Small intestine (tissue), 7 donors: ENCODE data around the gene TRIM29. TPM values are rescaled to one million over a fixed set of nuclear protein-coding genes. Genes with fewer than 3 reads are reported as not detected.

Experiments used
- DNase-seq, 2 donors: peaks; one replicate each; pipeline versions ENCODE4 v3.0.0 to v3.0.0-alpha.2; 2013
- FAIRE-seq: peaks from 2 replicates; lab custom pipeline; 2012; peaks lifted over from hg19 to GRCh38; lab: Jason Lieb, UNC
- H3K27ac ChIP-seq, 3 donors: one replicate each; pipeline ENCODE4 v1.5.1; 2013; ENCODE audit warnings: low read length in 2 of 3, mild to moderate bottlenecking in 2 of 3, control low read depth in 1 of 3, inconsistent platforms in 1 of 3, low read depth in 1 of 3, moderate library complexity in 1 of 3
- H3K27me3 ChIP-seq, 3 donors: one replicate each; pipeline ENCODE4 v1.6.1; 2013; ENCODE audit warnings: low read length in 3 of 3, inconsistent platforms in 1 of 3; ENCODE audit not compliant: control insufficient read depth in 3 of 3, insufficient read depth in 3 of 3
- H3K36me3 ChIP-seq, 3 donors: one replicate each; pipeline ENCODE4 v1.6.1; 2013; ENCODE audit warnings: low read length in 3 of 3, inconsistent platforms in 1 of 3, low read depth in 1 of 3, mild to moderate bottlenecking in 1 of 3, moderate library complexity in 1 of 3; ENCODE audit not compliant: control insufficient read depth in 3 of 3, insufficient read depth in 2 of 3
- H3K4me1 ChIP-seq, 3 donors: one replicate each; pipeline ENCODE4 v1.6.1; 2013; ENCODE audit warnings: low read length in 2 of 3, inconsistent platforms in 1 of 3, low read depth in 1 of 3, mild to moderate bottlenecking in 1 of 3, moderate library complexity in 1 of 3; ENCODE audit not compliant: control insufficient read depth in 3 of 3, insufficient read depth in 2 of 3
- H3K4me3 ChIP-seq, 3 donors: one replicate each; pipeline ENCODE4 v1.5.1; 2013; ENCODE audit warnings: low read length in 3 of 3, control low read depth in 1 of 3, inconsistent platforms in 1 of 3, low read depth in 1 of 3, mild to moderate bottlenecking in 1 of 3, moderate library complexity in 1 of 3
- H3K9me3 ChIP-seq, 2 donors: one replicate each; pipeline ENCODE4 v1.6.1; 2013; ENCODE audit warnings: low read depth in 1 of 2, low read length in 1 of 2; ENCODE audit not compliant: control insufficient read depth in 2 of 2, insufficient read depth in 1 of 2
- WGBS, 3 donors: extraction: QIAGEN DNeasy Blood & Tissue Kit; methylation state at CpG; one replicate each; pipeline ENCODE4 v1.1.7; 2013; 5-methylcytosine and 5-hydroxymethylcytosine counted together
- polyA plus RNA-seq, 4 donors: library from polyadenylated mRNA; stranded (reverse) in 3 of 4; unstranded in 1 of 4; fragments of 200-250 nt in 3 of 4; fragments of 120-200 nt in 1 of 4; gene quantifications; one replicate each; pipeline versions ENCODE4 v1.2.1 to v1.2.3, GENCODE V29; 2013
- donor health status: healthy with polysubstance abuse.
- donor health status: control.
- donor health status: control.
- donor health status: Bipolar disorder and iron deficiency.
- donor health status: healthy.

The TRIM29 gene
- polyA plus RNA-seq, 4 donors, result 1.1 to 10.3 (median 1.9) TPM

DNA sequence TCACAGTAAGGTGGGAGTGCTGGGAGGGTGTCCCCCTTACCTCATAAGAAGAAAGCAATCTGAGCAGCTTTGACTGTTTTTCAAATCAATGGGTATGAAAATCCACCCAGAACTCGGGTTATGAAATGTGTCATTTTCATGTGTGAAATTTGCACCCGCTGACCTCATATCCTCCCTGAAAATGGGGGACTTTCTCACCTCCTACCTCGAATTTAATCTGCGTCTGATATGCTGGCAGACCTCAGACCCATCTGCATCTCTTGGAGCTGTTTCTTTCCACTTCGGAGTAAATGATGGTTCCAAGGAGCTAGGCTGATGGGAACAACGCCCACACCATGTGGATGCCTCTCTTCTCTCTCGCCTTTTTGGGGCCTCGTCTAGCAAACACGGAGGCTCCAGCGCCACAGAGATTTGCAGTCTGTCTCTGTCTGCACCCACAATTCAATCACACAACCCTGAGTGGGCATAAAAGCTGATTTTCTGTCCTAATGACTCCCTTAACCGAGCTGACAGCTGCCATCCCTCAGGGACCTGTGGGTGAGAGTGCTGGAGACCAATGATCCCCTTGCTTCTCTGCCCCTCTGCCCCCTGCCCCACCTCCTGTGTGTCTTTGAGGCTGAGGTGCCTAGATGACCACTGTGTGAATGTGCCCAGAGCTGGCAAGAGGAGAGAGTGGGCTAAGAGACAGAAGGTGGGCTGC, 71.0 kb downstream of the TRIM29 start:
- H3K27me3 ChIP-seq, result peaks cover 0 to 9% (median 0%) of the 10 kb centered on the region in 3 donors
- H3K36me3 ChIP-seq, result no peaks in the 10 kb centered on the region
- WGBS, 3 donors, result 79 to 87% (median 81%) methylated on average over 11 of the region's 11 CpGs
- no peak overlapping the region for H3K4me3 ChIP-seq
- DNase-seq, result no peak
- no peaks in the 10 kb centered on the region for H3K9me3 ChIP-seq
- FAIRE-seq, result no peak
- H3K27ac ChIP-seq, result no peak overlapping the region
- H3K4me1 ChIP-seq, result no peaks in the 10 kb centered on the region

DNA sequence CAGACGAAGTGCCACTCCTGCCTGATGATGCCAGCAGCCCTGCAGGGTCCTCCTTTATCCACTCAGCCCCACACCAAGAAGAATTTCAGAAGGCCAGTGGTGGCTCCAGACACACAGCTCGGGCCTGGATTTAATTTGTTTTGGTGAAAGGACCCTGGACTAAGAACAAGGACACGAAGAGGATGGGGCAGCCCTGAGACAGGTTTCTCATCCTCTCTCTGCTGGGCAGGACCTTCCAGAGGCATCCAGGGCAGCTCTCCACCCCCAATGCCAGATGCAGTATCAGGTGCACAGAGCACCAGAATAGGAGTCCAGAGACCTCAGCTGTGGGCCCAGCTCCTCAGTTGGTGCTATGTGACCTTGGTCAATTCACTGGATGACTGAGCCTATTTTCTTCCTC, 72.0 kb downstream of the TRIM29 start:
- no peak overlapping the region for H3K4me3 ChIP-seq
- 51 to 76% (median 75%) methylated on average over 3 of the region's 3 CpGs for WGBS, 3 donors
- peaks cover 0 to 13% (median 0%) of the 10 kb centered on the region in 3 donors for H3K27me3 ChIP-seq
- H3K36me3 ChIP-seq, result no peaks in the 10 kb centered on the region
- DNase-seq, result no peak
- H3K9me3 ChIP-seq, result no peaks in the 10 kb centered on the region
- H3K4me1 ChIP-seq, result no peaks in the 10 kb centered on the region
- no peak for FAIRE-seq
- no peak overlapping the region for H3K27ac ChIP-seq

DNA sequence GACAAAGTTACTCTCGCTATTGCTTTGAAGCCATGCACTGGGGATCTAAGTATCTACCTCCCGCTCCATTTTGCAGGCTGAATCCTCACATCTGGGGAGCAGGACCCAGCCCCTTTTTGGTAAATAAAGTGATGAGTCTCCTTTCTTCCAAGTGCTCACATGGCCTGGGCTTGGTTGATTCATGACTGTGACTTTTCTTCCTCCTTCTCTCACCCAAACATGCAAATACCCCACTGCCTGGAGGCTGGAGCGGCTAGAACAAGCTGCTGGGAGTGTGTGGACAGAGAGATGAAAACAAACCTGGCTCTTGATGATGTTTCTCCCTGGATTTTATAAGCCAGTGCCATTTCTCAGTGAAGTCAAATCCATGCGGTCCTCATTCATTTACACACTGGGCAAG, 72.7 kb downstream of the TRIM29 start:
- Histone ChIP-seq H3K27me3 (peaks cover 0 to 13% (median 0%) of the 10 kb centered on the region in 3 donors), H3K4me1 (no peaks in the 10 kb centered on the region), H3K36me3 (no peaks in the 10 kb centered on the region), H3K27ac (no peak overlapping the region), H3K9me3 (no peaks in the 10 kb centered on the region), H3K4me3 (no peak overlapping the region)
- DNase-seq (no peak), FAIRE-seq (no peak)
- 87 to 95% (median 92%) methylated on average over 4 of the region's 4 CpGs for WGBS, 3 donors

DNA sequence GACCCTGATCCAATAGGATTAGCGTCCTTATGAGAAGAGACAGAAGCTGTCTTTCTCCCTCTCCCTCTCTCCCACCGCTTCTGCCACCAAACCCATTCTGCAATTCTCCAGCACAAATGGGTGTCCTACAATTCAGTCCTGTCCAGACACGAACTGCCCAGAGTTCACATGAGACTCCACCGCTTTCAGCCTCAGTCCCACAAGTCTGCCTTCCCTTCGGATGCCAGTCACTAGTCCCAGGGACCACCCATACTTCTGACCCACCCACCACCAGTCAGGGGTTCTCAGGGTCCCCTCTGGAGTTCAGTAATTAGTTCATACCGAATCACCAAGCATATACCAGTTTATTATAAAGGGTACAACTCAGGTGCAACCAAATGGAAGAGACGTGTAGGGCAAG, 73.6 kb downstream of the TRIM29 start:
- Histone ChIP-seq H3K27me3 (peaks cover 0 to 16% (median 0%) of the 10 kb centered on the region in 3 donors), H3K9me3 (no peaks in the 10 kb centered on the region), H3K4me1 (peaks cover 0 to 3% (median 0%) of the 10 kb centered on the region in 3 donors), H3K36me3 (no peaks in the 10 kb centered on the region), H3K4me3 (no peak overlapping the region), H3K27ac (no peak overlapping the region)
- WGBS, 3 donors, result 68 to 80% (median 69%) methylated on average over 7 of the region's 7 CpGs
- no peak for FAIRE-seq
- no peak for DNase-seq

DNA sequence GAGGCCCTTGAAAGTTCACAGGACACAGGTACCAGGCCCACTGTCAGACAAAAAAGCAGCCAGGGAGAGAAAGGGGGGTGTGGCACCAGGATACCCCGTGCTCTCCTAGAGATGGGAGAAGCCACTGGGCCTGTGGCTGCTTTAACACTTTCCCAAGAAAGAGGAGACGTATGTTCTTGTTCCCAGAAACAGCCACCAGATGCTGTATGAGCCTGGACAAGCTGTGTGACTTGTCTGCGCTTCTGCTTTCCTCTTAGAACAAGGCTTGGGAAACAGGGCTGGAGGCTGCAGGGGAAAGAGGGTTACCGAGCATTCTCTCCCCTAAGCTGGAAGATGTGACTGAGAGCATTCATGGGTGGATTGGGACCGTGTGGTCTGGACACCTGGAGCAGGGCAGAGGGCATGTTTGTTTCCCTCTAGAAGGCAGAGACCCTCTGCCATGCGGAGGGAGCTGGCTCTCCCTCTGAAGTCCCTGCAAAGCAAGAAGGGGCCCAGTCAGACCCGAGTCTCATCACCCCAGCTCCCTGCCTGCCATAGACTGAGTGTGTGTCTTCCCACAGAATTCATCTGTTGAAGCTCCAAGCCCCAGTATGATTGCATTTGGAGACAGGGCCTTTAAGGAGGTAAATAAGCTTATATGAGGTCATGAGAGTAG, 74.1 kb downstream of the TRIM29 start:
- DNase-seq (no peak), FAIRE-seq (no peak)
- Histone ChIP-seq H3K9me3 (no peaks in the 10 kb centered on the region), H3K4me1 (peaks cover 0 to 3% (median 0%) of the 10 kb centered on the region in 3 donors), H3K36me3 (no peaks in the 10 kb centered on the region), H3K27me3 (peaks cover 0 to 16% (median 0%) of the 10 kb centered on the region in 3 donors), H3K27ac (no peak overlapping the region), H3K4me3 (no peak overlapping the region)
- WGBS, 3 donors, result 75 to 81% (median 79%) methylated on average over 7 of the region's 7 CpGs

DNA sequence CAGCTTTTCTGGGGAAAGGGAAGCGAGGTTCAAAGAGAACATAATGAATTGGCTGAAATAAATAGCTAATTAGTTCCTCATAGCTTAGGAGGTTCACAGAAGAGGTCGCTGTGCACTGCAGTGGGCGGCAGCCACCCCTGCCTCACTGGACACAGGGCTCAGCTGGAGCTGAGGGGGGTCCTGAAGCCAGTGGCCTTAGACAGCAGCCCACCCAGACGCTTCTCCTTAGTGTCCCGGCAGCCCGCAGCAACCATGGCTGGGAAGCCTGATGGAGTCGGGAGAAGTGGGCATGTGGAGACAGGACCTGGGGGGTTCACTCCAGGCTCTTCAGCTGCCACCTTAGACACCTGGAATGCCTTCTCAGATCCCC, 75.4 kb downstream of the TRIM29 start:
- Histone ChIP-seq H3K27me3 (peaks cover 0 to 16% (median 0%) of the 10 kb centered on the region in 3 donors), H3K9me3 (no peaks in the 10 kb centered on the region), H3K36me3 (no peaks in the 10 kb centered on the region), H3K4me1 (peaks cover 0 to 13% (median 0%) of the 10 kb centered on the region in 3 donors), H3K4me3 (no peak overlapping the region), H3K27ac (no peak overlapping the region)
- no peak for FAIRE-seq
- WGBS, 3 donors, result 72 to 88% (median 74%) methylated on average over 7 of the region's 7 CpGs
- DNase-seq, result no peak

DNA sequence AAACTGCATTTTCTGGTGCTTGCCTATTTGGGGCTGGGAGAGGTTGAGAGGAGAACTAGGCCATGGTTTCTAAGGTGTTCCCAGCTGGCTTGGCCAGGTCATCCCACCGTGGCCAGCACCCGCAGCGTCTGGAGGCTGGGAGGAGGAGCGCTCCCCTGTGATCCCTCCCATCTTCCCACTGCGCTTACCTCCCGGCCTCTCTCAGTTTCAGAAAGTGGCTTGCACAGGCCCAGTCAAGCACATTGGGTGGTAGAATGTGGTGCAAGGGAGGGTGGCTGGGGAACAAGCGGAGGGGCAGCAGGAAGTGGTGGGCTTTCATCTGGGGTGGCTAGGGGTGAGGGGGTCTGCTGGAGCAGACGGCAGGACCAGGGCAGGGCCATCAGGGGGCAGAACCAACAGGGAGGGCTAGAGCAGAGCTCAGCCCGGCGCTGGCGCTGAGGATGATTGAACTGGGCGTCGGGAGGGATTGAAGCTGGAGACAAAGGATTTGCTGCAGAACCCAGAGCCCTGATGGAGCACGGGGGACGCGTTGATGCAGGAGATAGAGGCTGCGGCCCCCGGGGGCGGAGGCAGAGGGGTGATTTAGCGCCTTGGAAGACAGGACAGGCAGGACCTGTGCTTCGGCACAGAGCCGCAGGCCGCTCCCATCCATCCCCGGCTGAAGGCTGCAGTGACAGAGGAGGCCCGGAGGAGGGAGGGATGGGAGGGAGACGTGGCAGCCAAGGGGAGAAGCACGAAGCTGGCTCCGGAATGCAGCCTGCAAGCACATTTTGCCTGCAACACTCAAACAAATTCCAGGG, 76.0 kb downstream of the TRIM29 start:
- FAIRE-seq, result no peak
- Histone ChIP-seq H3K36me3 (no peaks in the 10 kb centered on the region), H3K27ac (no peak overlapping the region), H3K4me3 (no peak overlapping the region), H3K9me3 (no peaks in the 10 kb centered on the region), H3K27me3 (peaks cover 0 to 16% (median 0%) of the 10 kb centered on the region in 3 donors), H3K4me1 (peaks cover 0 to 16% (median 0%) of the 10 kb centered on the region in 3 donors)
- DNase-seq, result peak in 1 of 2 donors; percentile 24
- WGBS, 3 donors, result 60 to 80% (median 74%) methylated on average over 28 of the region's 28 CpGs
